Ishikawa (cell line): Measurements from ENCODE around the gene FUBP3.

Source experiments
- CREB1 ChIP-seq: IDR thresholded peaks from 2 replicates; pipeline ENCODE4 v1.6.1; 2012; ENCODE audit warnings: low read depth
- EGR1 ChIP-seq: IDR thresholded peaks from 2 replicates; pipeline ENCODE4 v1.6.1; 2012
- EP300 ChIP-seq: IDR thresholded peaks from 2 replicates; pipeline ENCODE4 v1.6.1; 2012; ENCODE audit warnings: borderline replicate concordance
- FOXM1 ChIP-seq: IDR thresholded peaks from 2 replicates; pipeline ENCODE4 v1.6.1; 2012; ENCODE audit warnings: low read depth, borderline replicate concordance
- MAX ChIP-seq: IDR thresholded peaks from 2 replicates; pipeline ENCODE4 v1.6.1; 2012
- NFIC ChIP-seq: IDR thresholded peaks from 2 replicates; pipeline ENCODE4 v1.6.1; 2012
- RAD21 ChIP-seq: IDR thresholded peaks from 2 replicates; pipeline ENCODE4 v1.6.1; 2012; ENCODE audit warnings: low read depth
- REST ChIP-seq: IDR thresholded peaks from 2 replicates; pipeline ENCODE4 v1.6.1; 2012; ENCODE audit warnings: low read depth, mild to moderate bottlenecking
- TAF1 ChIP-seq: IDR thresholded peaks from 2 replicates; pipeline ENCODE4 v1.6.1; 2012; ENCODE audit warnings: low read depth, mild to moderate bottlenecking
- TCF12 ChIP-seq: IDR thresholded peaks from 2 replicates; pipeline ENCODE4 v1.6.1; 2012; ENCODE audit warnings: low read depth
- TEAD4 ChIP-seq: IDR thresholded peaks from 2 replicates; pipeline ENCODE4 v1.6.1; 2012
- USF1 ChIP-seq: IDR thresholded peaks from 2 replicates; pipeline ENCODE4 v1.6.1; 2012
- YY1 ChIP-seq: IDR thresholded peaks from 2 replicates; pipeline ENCODE4 v1.6.1; 2012; ENCODE audit warnings: low read depth
- ZBTB7A ChIP-seq: IDR thresholded peaks from 2 replicates; pipeline ENCODE4 v1.6.1; 2012; ENCODE audit warnings: low read depth

GRCh38 chr9:130670644-130671043 is 91.3 kb downstream of the FUBP3 start:
- TF ChIP-seq TAF1 (no peak), RAD21 (no peak), EP300 (no peak), TCF12 (no peak), TEAD4 (no peak), YY1 (no peak), FOXM1 (no peak), NFIC (no peak), EGR1 (no peak), CREB1 (no peak), MAX (no peak), ZBTB7A (no peak), REST (no peak), USF1 (no peak)
